ENCODE data around the gene REXO1. TPM values are rescaled to one million over a fixed set of nuclear protein-coding genes. Genes with fewer than 3 reads are reported as not detected.
A peak's percentile ranks its signal among the peaks of the same experiment; 100 is the strongest.
"Not testable (repeated sequence)": the region's sequence is repeated elsewhere in the genome, so short reads cannot be mapped to it uniquely, and the experiment has no call there.

The REXO1 gene
- total RNA-seq, 1 experiment from 2014 or later: 61.1 TPM

DNA sequence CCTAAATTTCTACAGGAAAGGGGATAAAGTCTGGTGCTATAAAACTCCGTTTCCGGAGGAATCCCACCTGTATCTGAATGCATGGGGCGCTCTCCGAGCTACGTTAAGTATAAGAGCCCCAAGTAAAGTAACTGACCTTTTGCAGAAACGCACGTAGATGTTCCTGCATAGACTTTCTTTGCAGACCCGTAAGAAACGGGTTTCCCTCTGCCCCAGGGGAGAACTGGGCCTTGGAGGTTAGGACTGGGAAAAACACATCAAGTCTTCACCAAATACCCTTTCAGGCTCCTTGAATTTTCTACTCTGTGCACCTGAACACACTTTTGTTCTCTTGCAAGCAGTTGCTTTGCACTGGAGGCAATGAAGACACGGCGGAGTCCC is 27.0 kb upstream of the REXO1 start:
- peaks cover 16% of the 10 kb centered on the region for H3K4me1 Mint-ChIP-seq
- peak overlapping the region; percentile 86 for H3K27ac Mint-ChIP-seq
- not testable (repeated sequence) for H3K27me3 Mint-ChIP-seq (ENCODE audit: low read depth); H3K9me3 Mint-ChIP-seq; DNase-seq (ENCODE audit: low spot score); ATAC-seq; H3K36me3 Mint-ChIP-seq
- ChIA-PET CTCF (interaction anchor here (1.2 to 3.0 kb wide), 2 partner anchors 10 to 49 kb away, joined by 5 to 48 read pairs; no protein-coding TSS in a partner anchor), POLR2A (interaction anchor here (0.5 to 1.9 kb wide), 3 partner anchors 10 to 439 kb away, joined by 4 to 8 read pairs (median 5); partner anchors contain the start of gene ABHD17A)
- H3K4me3 Mint-ChIP-seq: peak overlapping the region; percentile 99

DNA sequence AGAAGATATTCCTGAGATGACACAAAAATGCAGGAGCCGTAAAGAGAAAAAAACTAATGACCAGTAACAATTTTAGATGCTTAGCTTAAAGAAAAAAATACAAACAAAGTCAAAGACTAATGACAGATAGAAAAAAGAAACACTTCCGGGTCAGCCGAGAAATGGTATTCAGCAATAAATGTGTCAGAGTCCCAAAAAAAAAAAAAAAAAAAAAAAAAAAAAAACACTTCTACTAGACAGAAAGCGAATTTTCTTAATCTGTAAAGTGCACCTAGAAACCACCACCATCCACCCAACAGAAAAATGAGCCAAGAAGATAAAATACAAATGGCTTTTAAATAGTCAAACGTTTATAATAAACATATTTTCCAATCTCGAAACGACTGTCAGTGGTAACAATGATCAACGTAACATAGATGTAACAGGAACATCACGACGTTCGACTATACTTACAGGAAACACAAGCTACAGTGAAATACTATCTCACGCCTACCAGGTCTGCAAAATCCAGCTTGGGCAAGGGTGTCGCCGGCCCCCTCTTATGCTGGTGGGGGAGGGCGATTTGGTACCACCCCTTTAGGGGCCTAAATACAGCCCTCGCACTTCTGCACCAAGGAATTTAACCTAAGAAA is 26.4 kb upstream of the REXO1 start:
- DNase-seq (ENCODE audit: low spot score) (no peak), ATAC-seq (no peak)
- CTCF ChIA-PET: interaction anchor here (0.6 to 3.0 kb wide), 3 partner anchors 9 to 1491 kb away, joined by 3 to 48 read pairs (median 5); no protein-coding TSS in a partner anchor
- POLR2A ChIA-PET: interaction anchor here (0.5 to 1.9 kb wide), 3 partner anchors 10 to 438 kb away, joined by 4 to 8 read pairs (median 5); partner anchors contain the start of gene ABHD17A
- TF ChIP-seq, protein P1, sequence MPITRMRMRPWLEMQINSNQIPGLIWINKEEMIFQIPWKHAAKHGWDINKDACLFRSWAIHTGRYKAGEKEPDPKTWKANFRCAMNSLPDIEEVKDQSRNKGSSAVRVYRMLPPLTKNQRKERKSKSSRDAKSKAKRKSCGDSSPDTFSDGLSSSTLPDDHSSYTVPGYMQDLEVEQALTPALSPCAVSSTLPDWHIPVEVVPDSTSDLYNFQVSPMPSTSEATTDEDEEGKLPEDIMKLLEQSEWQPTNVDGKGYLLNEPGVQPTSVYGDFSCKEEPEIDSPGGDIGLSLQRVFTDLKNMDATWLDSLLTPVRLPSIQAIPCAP (CRISPR knock-in tag; IDR thresholded peaks at IDR 0.05): no peak
- TF ChIP-seq, protein P2, sequence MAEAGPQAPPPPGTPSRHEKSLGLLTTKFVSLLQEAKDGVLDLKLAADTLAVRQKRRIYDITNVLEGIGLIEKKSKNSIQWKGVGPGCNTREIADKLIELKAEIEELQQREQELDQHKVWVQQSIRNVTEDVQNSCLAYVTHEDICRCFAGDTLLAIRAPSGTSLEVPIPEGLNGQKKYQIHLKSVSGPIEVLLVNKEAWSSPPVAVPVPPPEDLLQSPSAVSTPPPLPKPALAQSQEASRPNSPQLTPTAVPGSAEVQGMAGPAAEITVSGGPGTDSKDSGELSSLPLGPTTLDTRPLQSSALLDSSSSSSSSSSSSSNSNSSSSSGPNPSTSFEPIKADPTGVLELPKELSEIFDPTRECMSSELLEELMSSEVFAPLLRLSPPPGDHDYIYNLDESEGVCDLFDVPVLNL (CRISPR knock-in tag; IDR thresholded peaks at IDR 0.05; ENCODE audit: borderline replicate concordance, low read depth): no peak
- TF ChIP-seq ZNF396 (CRISPR knock-in tag; IDR thresholded peaks at IDR 0.05; ENCODE audit: borderline replicate concordance): no peak
- TF ChIP-seq RELA (CRISPR knock-in tag; IDR thresholded peaks at IDR 0.05; ENCODE audit: borderline replicate concordance): no peak
- TF ChIP-seq, protein P3, sequence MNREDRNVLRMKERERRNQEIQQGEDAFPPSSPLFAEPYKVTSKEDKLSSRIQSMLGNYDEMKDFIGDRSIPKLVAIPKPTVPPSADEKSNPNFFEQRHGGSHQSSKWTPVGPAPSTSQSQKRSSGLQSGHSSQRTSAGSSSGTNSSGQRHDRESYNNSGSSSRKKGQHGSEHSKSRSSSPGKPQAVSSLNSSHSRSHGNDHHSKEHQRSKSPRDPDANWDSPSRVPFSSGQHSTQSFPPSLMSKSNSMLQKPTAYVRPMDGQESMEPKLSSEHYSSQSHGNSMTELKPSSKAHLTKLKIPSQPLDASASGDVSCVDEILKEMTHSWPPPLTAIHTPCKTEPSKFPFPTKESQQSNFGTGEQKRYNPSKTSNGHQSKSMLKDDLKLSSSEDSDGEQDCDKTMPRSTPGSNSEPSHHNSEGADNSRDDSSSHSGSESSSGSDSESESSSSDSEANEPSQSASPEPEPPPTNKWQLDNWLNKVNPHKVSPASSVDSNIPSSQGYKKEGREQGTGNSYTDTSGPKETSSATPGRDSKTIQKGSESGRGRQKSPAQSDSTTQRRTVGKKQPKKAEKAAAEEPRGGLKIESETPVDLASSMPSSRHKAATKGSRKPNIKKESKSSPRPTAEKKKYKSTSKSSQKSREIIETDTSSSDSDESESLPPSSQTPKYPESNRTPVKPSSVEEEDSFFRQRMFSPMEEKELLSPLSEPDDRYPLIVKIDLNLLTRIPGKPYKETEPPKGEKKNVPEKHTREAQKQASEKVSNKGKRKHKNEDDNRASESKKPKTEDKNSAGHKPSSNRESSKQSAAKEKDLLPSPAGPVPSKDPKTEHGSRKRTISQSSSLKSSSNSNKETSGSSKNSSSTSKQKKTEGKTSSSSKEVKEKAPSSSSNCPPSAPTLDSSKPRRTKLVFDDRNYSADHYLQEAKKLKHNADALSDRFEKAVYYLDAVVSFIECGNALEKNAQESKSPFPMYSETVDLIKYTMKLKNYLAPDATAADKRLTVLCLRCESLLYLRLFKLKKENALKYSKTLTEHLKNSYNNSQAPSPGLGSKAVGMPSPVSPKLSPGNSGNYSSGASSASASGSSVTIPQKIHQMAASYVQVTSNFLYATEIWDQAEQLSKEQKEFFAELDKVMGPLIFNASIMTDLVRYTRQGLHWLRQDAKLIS (CRISPR knock-in tag; IDR thresholded peaks at IDR 0.05; ENCODE audit: borderline replicate concordance): no peak
- TF ChIP-seq FOXK1 (CRISPR knock-in tag; IDR thresholded peaks at IDR 0.05): no peak
- TF ChIP-seq, protein P4, sequence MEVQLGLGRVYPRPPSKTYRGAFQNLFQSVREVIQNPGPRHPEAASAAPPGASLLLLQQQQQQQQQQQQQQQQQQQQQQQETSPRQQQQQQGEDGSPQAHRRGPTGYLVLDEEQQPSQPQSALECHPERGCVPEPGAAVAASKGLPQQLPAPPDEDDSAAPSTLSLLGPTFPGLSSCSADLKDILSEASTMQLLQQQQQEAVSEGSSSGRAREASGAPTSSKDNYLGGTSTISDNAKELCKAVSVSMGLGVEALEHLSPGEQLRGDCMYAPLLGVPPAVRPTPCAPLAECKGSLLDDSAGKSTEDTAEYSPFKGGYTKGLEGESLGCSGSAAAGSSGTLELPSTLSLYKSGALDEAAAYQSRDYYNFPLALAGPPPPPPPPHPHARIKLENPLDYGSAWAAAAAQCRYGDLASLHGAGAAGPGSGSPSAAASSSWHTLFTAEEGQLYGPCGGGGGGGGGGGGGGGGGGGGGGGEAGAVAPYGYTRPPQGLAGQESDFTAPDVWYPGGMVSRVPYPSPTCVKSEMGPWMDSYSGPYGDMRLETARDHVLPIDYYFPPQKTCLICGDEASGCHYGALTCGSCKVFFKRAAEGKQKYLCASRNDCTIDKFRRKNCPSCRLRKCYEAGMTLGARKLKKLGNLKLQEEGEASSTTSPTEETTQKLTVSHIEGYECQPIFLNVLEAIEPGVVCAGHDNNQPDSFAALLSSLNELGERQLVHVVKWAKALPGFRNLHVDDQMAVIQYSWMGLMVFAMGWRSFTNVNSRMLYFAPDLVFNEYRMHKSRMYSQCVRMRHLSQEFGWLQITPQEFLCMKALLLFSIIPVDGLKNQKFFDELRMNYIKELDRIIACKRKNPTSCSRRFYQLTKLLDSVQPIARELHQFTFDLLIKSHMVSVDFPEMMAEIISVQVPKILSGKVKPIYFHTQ (CRISPR knock-in tag; IDR thresholded peaks at IDR 0.05): no peak
- peaks cover 4% of the 10 kb centered on the region for H3K36me3 Mint-ChIP-seq
- no peak overlapping the region for H3K27ac Mint-ChIP-seq
- H3K9me3 Mint-ChIP-seq: no peaks in the 10 kb centered on the region
- H3K27me3 Mint-ChIP-seq (ENCODE audit: low read depth): no peaks in the 10 kb centered on the region
- peaks cover 16% of the 10 kb centered on the region for H3K4me1 Mint-ChIP-seq
- peak overlapping the region; percentile 99 for H3K4me3 Mint-ChIP-seq

DNA sequence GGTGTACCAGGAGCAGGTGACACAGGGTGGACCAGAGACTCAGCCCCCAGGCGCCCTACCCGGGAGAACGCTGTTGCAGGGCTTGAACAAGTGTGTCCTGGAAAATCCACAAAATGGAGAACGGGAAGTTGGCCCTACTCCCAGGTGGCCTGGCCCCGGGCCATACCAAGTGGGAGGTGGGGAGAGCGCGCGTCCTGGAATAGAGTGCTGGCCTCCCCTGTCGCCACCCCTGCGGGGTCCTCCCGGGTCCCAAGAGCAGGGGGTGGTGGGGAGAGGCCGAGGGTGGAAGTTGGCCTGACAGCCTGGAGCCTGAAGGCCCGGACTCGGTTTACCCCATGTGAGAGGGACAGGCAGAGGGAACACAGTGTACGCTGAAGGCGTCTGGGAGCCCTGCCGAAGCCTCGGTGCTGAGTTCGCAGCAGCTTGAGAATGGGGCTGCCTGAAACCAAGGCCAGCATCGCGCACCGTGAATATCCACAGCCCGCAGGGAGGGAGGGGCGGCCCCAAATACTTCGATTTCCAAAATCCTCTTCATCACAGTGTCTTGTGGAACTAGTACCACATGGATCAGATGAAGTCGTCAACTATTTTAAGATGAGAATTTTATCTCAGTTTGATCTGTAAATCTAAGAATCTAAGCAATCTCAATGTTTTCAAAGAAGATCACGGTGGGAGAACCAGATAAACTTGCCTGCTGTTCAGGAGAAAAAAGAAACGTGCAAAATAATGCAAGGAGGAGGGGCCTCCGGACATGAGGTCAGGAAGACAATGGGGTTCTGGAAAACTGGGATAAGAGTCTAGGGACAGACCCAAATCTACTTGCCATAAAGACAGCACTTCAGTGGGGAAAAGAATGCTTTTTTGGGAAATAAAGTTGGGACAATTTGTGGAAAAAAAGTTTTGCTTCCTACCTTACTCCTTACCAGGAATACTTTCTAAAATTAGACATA is 25.5 kb upstream of the REXO1 start:
- H3K27me3 Mint-ChIP-seq (ENCODE audit: low read depth): no peaks in the 10 kb centered on the region
- H3K9me3 Mint-ChIP-seq: no peaks in the 10 kb centered on the region
- POLR2A ChIA-PET: interaction anchor here (1.9 kb wide), 1 partner anchor 9 kb away, joined by 8 read pairs; no protein-coding TSS in a partner anchor

More for the DNA sequence above, 25.5 kb upstream of the REXO1 start:
- H3K27ac Mint-ChIP-seq: peak overlapping the region; percentile 59
- TF ChIP-seq CREM (CRISPR knock-in tag; IDR thresholded peaks at IDR 0.05): no peak
- no peak for TF ChIP-seq KAT7 (CRISPR knock-in tag; IDR thresholded peaks at IDR 0.05; ENCODE audit: borderline replicate concordance)
- CTCF ChIA-PET: interaction anchor here (0.6 kb wide), 1 partner anchor 1490 kb away, joined by 3 read pairs; no protein-coding TSS in a partner anchor
- no peak for ATAC-seq
- H3K4me3 Mint-ChIP-seq: peak overlapping the region; percentile 99
- H3K36me3 Mint-ChIP-seq: peaks cover 4% of the 10 kb centered on the region
- peaks cover 16% of the 10 kb centered on the region for H3K4me1 Mint-ChIP-seq
- no peak for DNase-seq (ENCODE audit: low spot score)

All from WTC11 (cell line).